Measurements from ENCODE around the gene XIRP1. TPM values are rescaled to one million over a fixed set of nuclear protein-coding genes. Genes with fewer than 3 reads are reported as not detected.
"Not testable (repeated sequence)": the region's sequence is repeated elsewhere in the genome, so short reads cannot be mapped to it uniquely, and the experiment has no call there.

Gene XIRP1
- total RNA-seq, 1 donor from 2014 or later = not detected

DNA sequence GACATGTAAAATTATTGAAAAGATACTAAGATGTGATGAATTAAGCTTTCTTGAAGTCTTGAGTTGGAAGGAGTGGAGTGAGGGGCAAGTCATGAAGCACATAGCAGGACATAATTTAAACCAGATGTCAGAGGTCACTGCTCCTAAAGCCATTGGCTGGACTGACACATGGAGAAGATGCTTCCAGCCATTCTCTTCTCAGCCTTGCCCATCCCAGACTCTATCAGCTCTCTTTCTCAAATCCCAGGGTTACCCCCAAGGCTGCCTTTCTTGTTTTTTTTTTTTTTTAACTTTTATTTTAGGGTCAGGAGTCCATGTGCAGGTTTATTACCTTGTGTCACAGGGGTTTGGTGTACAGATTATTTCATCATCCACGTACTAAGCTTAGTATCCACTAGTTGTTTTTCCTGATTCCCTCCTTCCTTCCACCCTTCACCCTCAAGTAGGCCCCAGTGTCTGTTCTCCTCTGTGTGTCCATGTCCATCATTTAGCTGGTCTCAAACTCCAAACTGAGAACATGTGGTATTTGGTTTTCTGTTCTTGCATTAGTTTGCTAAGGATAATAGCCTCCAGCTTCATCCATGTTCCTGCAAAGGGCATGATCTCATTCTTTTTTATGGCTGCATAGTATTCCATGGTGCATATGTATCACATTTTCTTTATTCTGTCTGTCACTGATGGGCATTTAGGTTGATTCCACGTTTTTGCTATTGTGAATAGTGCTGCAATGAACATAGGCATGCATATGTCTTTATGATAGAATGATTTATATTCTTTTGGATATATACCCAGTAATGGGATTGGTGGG lies 18.9 kb downstream of the XIRP1 start:
- TF ChIP-seq, protein P1, sequence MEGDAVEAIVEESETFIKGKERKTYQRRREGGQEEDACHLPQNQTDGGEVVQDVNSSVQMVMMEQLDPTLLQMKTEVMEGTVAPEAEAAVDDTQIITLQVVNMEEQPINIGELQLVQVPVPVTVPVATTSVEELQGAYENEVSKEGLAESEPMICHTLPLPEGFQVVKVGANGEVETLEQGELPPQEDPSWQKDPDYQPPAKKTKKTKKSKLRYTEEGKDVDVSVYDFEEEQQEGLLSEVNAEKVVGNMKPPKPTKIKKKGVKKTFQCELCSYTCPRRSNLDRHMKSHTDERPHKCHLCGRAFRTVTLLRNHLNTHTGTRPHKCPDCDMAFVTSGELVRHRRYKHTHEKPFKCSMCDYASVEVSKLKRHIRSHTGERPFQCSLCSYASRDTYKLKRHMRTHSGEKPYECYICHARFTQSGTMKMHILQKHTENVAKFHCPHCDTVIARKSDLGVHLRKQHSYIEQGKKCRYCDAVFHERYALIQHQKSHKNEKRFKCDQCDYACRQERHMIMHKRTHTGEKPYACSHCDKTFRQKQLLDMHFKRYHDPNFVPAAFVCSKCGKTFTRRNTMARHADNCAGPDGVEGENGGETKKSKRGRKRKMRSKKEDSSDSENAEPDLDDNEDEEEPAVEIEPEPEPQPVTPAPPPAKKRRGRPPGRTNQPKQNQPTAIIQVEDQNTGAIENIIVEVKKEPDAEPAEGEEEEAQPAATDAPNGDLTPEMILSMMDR (conservative IDR thresholded peaks at IDR 0.05) = no peak
- H3K4me3 Mint-ChIP-seq = no peak overlapping the region

DNA sequence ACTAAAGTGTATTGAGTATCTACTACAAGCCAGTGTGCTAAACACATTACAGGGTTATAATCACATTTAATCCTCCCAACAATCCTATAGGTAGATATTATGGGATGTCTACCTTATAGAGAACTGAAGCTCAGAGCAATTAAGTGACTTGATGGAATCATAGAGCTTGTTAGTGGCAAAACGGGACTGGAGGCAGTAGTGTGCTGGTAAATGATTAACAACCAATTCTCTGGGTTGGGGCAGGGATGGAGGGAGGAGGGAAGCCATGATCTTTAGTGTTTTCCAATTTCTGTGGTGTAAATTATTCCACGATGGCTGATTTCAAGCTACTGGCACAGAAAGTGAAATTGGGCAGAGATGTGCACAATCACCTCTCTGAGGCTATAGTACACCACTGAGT lies 20.5 kb downstream of the XIRP1 start:
- no peak overlapping the region for H3K27ac Mint-ChIP-seq (ENCODE audit: unreplicated experiment)

More for the DNA sequence above, 18.9 kb downstream of the XIRP1 start:
- no peak for DNase-seq (ENCODE audit: low read depth, low spot score)
- H3K9me3 Mint-ChIP-seq = peaks cover 4% of the 10 kb centered on the region
- peaks cover 36% of the 10 kb centered on the region for H3K4me1 Mint-ChIP-seq
- no peaks in the 10 kb centered on the region for H3K36me3 Mint-ChIP-seq (ENCODE audit: low read depth)
- no peak overlapping the region for H3K27ac Mint-ChIP-seq (ENCODE audit: unreplicated experiment)
- H3K27me3 Mint-ChIP-seq (ENCODE audit: low read depth) = peaks cover 2% of the 10 kb centered on the region

DNA sequence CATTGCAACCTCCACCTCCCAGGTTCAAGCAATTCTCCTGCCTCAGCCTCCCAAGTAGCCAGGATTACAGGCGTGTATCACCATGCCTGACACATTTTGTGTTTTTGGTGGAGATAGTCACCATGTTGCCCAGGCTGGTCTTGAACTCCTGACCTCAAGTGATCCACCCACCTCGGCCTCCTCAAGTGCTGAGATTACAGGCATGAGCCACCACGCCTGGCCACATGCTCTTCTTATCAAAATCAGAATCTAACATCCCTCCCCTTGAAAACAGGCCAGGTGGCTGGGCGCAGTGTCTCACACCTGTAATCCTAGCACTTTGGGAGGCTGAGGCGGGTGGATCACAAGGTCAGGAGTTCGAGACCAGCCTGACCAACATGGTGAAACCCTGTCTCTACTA lies 21.5 kb downstream of the XIRP1 start:
- H3K27ac Mint-ChIP-seq (ENCODE audit: unreplicated experiment); H3K4me3 Mint-ChIP-seq; H3K36me3 Mint-ChIP-seq (ENCODE audit: low read depth); DNase-seq (ENCODE audit: low read depth, low spot score); H3K27me3 Mint-ChIP-seq (ENCODE audit: low read depth); H3K9me3 Mint-ChIP-seq: not testable (repeated sequence)
- peaks cover 37% of the 10 kb centered on the region for H3K4me1 Mint-ChIP-seq

More for the DNA sequence above, 20.5 kb downstream of the XIRP1 start:
- Mint-ChIP-seq H3K9me3 (peaks cover 4% of the 10 kb centered on the region), H3K27me3 (ENCODE audit: low read depth) (no peaks in the 10 kb centered on the region), H3K4me1 (peaks cover 36% of the 10 kb centered on the region), H3K4me3 (peak overlapping the region; percentile 1), H3K36me3 (ENCODE audit: low read depth) (no peaks in the 10 kb centered on the region)
- no peak for DNase-seq (ENCODE audit: low read depth, low spot score)
- TF ChIP-seq, protein P1 (conservative IDR thresholded peaks at IDR 0.05) = no peak

DNA sequence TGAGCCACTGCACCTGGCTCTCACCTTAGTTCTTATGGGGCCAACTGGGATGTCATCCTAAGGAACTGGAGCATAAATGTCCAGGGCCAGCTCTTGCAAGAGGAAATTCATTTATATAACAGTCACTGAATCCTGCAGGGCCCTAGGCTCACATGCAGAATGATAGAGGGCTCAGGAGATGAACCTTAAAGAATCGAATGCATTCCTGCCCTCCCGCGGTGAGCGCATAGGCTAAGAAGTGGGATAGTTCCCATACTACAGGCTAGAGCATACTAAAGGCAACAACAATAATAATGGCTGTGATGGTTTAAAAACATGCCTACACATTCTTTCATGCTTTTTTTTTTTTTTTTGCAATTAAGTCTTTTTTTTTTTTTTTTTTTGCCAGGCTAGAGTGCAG lies 21.9 kb downstream of the XIRP1 start:
- no peak overlapping the region for H3K27ac Mint-ChIP-seq (ENCODE audit: unreplicated experiment)
- TF ChIP-seq, protein P1 (conservative IDR thresholded peaks at IDR 0.05) = no peak
- no peaks in the 10 kb centered on the region for H3K27me3 Mint-ChIP-seq (ENCODE audit: low read depth)
- no peaks in the 10 kb centered on the region for H3K36me3 Mint-ChIP-seq (ENCODE audit: low read depth)
- no peak overlapping the region for H3K4me3 Mint-ChIP-seq
- peaks cover 37% of the 10 kb centered on the region for H3K4me1 Mint-ChIP-seq
- DNase-seq (ENCODE audit: low read depth, low spot score) = no peak
- peaks cover 4% of the 10 kb centered on the region for H3K9me3 Mint-ChIP-seq

DNA sequence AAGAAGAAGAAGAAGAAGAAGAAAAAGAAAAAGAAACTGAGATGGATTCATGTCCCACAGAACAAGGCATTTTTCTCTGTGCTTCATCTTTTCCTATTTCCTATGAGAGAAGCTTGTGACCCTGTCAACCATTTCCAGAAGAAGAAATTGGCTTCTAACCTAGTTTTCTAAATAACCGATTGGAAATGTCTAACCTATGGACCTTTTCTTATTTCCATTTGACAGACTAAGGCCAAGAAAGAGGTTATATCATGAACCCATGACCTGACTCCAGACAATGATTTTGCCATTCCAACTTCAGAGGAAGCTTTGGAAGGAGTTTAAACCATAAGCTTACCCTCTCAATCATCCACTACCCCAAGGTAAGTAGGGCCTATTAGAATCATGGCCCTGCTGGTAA lies 22.7 kb downstream of the XIRP1 start:
- no peak for DNase-seq (ENCODE audit: low read depth, low spot score)
- Mint-ChIP-seq H3K9me3 (peaks cover 4% of the 10 kb centered on the region), H3K27ac (ENCODE audit: unreplicated experiment) (no peak overlapping the region), H3K36me3 (ENCODE audit: low read depth) (no peaks in the 10 kb centered on the region), H3K4me3 (no peak overlapping the region), H3K4me1 (peaks cover 41% of the 10 kb centered on the region), H3K27me3 (ENCODE audit: low read depth) (no peaks in the 10 kb centered on the region)
- TF ChIP-seq, protein P1 (conservative IDR thresholded peaks at IDR 0.05) = no peak

DNA sequence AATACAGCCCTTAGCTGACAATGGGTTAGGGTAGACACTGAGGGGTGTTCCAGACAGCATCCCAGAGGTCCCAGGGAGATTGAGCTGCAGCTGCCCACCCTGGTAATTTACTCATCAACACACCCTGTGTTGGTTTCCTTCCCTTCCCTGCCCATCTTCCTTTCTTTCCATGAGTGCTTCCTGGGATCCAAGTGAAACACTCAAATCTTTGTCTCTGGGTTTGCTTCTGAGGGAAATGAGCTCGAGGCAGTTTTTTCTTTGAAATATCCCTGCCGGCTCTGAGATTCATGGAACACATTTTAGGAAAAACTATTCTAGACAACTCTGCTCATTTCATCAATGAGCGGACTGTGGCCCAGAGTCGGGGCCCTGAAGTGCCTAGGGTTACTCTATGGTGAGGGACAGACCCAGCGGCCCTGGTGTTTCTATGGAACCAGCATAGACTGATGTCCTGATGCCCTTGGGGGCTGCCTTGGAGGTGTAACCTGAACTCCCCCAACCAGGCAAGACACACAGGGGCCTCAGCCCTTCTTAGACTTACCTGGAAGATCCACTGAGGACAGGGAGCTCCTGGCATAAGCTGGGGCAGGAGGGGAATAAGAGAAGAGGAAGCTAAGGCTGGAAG lies 24.1 kb downstream of the XIRP1 start:
- Mint-ChIP-seq H3K4me3 (peak overlapping the region; percentile 25), H3K27ac (ENCODE audit: unreplicated experiment) (peak overlapping the region; percentile 72), H3K36me3 (ENCODE audit: low read depth) (no peaks in the 10 kb centered on the region), H3K27me3 (ENCODE audit: low read depth) (no peaks in the 10 kb centered on the region), H3K9me3 (no peaks in the 10 kb centered on the region), H3K4me1 (peaks cover 39% of the 10 kb centered on the region)
- DNase-seq (ENCODE audit: low read depth, low spot score) = no peak
- TF ChIP-seq, protein P1 (conservative IDR thresholded peaks at IDR 0.05) = no peak
